MCF 10A (cell line): Measurements from ENCODE around the gene PIK3R6. TPM values are rescaled to one million over a fixed set of nuclear protein-coding genes. Genes with fewer than 3 reads are reported as not detected.

Experiments used
- BruUV-seq: library from RNA; stranded (reverse); fragments of 400-500 nt; replicated peaks from 2 replicates; lab custom pipeline; 2021; lab: Mats Ljungman, UMichigan
- CTCF ChIA-PET: fragments of 300-600 bp; sonication (Branson Sonifier 250); formaldehyde crosslinking; extraction: SDS; loops from one replicate; lab custom pipeline; 2021; ENCODE audit warnings: antibody characterized with exemption, inconsistent platforms; lab: Yijun Ruan, JAX
- POLR2A ChIA-PET: fragments of 300-600, 350-650 bp; sonication (Branson Sonifier 250); formaldehyde crosslinking; extraction: SDS; loops from one replicate; lab custom pipeline; 2020; ENCODE audit warnings: antibody characterized with exemption, inconsistent platforms; lab: Yijun Ruan, JAX
- DNase-seq: peaks from one replicate; pipeline ENCODE4 v3.0.0-alpha.2; 2018; ENCODE audit not compliant: unreplicated experiment
- H3K27ac Mint-ChIP-seq: one replicate; pipeline ENCODE4 v1.8.0; 2022; ENCODE audit warnings: mild to moderate bottlenecking, low read depth, mixed read lengths; ENCODE audit not compliant: unreplicated experiment
- H3K27me3 Mint-ChIP-seq: one replicate; pipeline ENCODE4 v1.8.0; 2022; ENCODE audit warnings: mixed read lengths; ENCODE audit not compliant: insufficient read depth, unreplicated experiment
- H3K36me3 Mint-ChIP-seq: one replicate; pipeline ENCODE4 v1.8.0; 2022; ENCODE audit warnings: mild to moderate bottlenecking, moderate library complexity, mixed read lengths; ENCODE audit not compliant: insufficient read depth, unreplicated experiment
- H3K4me1 Mint-ChIP-seq: one replicate; pipeline ENCODE4 v1.8.0; 2022; ENCODE audit warnings: mixed read lengths; ENCODE audit not compliant: insufficient read depth, unreplicated experiment
- H3K4me3 Mint-ChIP-seq: one replicate; pipeline ENCODE4 v1.8.0; 2022; ENCODE audit warnings: mild to moderate bottlenecking, moderate library complexity, mixed read lengths; ENCODE audit not compliant: unreplicated experiment
- H3K9me3 Mint-ChIP-seq: one replicate; pipeline ENCODE4 v1.8.0; 2022; ENCODE audit warnings: mixed read lengths; ENCODE audit not compliant: unreplicated experiment
- CTCF ChIP-seq: fragments of 200-600 bp; IDR thresholded peaks from one replicate; pipeline ENCODE4 v1.8.0; 2022; ENCODE audit warnings: antibody characterized with exemption, mild to moderate bottlenecking; ENCODE audit not compliant: unreplicated experiment
- intact Hi-C: fragments of 100-400 bp; cut with micrococcal nuclease; formaldehyde crosslinking; loops from 2 replicates; pipeline ENCODE4 v1.14.1; 2022
- total RNA-seq: library from RNA; stranded (reverse); gene quantifications from 2 replicates; pipeline ENCODE4 v1.2.3, GENCODE V29; 2022

Gene PIK3R6
- total RNA-seq, 1 experiment from 2014 or later, result not detected

GRCh38 chr17:8799570-8800212 is 67.8 kb downstream of the PIK3R6 start:
- no peak for TF ChIP-seq CTCF
- H3K36me3 Mint-ChIP-seq, result no peaks in the 10 kb centered on the region
- no peaks in the 10 kb centered on the region for H3K9me3 Mint-ChIP-seq
- no TSS peak for BruUV-seq
- ChIA-PET POLR2A (no interaction called here), CTCF (interaction anchor here (0.8 to 1.9 kb wide), 2 partner anchors 14 to 47 kb away, joined by 3 to 15 read pairs; no protein-coding TSS in a partner anchor)
- no peaks in the 10 kb centered on the region for H3K27me3 Mint-ChIP-seq
- no peaks in the 10 kb centered on the region for H3K4me1 Mint-ChIP-seq
- intact Hi-C loops, result no loop called here
- DNase-seq, result no peak
- H3K4me3 Mint-ChIP-seq, result no peak overlapping the region
- no peak overlapping the region for H3K27ac Mint-ChIP-seq

GRCh38 chr17:8798846-8799569 is 68.5 kb downstream of the PIK3R6 start, which contains the start of gene MFSD6L:
Gene MFSD6L, minus strand, starts transcription at chr17:8799365. Its CDS starts 245 bp downstream, at chr17:8799120.
- no TSS peak for BruUV-seq
- DNase-seq, result no peak
- Mint-ChIP-seq H3K9me3 (peaks cover under 1% of the 10 kb centered on the region), H3K36me3 (no peaks in the 10 kb centered on the region), H3K27me3 (no peaks in the 10 kb centered on the region), H3K4me3 (no peak within 1 kb of the TSS), H3K4me1 (no peaks in the 10 kb centered on the region), H3K27ac (no peak within 1 kb of the TSS)
- ChIA-PET CTCF (interaction anchor here (1.9 kb wide), 1 partner anchor 14 kb away, joined by 15 read pairs; no protein-coding TSS in a partner anchor), POLR2A (no interaction called here)
- intact Hi-C loops, result no loop called here
- no peak for TF ChIP-seq CTCF

GRCh38 chr17:8798176-8798845 is 69.2 kb downstream of the PIK3R6 start:
- no peak overlapping the region for H3K27ac Mint-ChIP-seq
- no peak for TF ChIP-seq CTCF
- H3K27me3 Mint-ChIP-seq, result no peaks in the 10 kb centered on the region
- ChIA-PET POLR2A (interaction anchor here (0.6 kb wide), 1 partner anchor 447 kb away, joined by 3 read pairs; no protein-coding TSS in a partner anchor), CTCF (interaction anchor here (0.6 to 1.9 kb wide), 5 partner anchors 13 to 91 kb away, joined by 3 to 15 read pairs (median 4); no protein-coding TSS in a partner anchor)
- no peaks in the 10 kb centered on the region for H3K36me3 Mint-ChIP-seq
- intact Hi-C loops, result no loop called here
- H3K9me3 Mint-ChIP-seq, result peaks cover 8% of the 10 kb centered on the region
- BruUV-seq, result no TSS peak
- no peak overlapping the region for H3K4me3 Mint-ChIP-seq
- no peak for DNase-seq
- no peaks in the 10 kb centered on the region for H3K4me1 Mint-ChIP-seq
